Fibroblast of lung (primary cell): Measurements from ENCODE around the gene ZNF800.

Experiments used
- CTCF ChIP-seq, 2 donors: IDR thresholded peaks in 1 of 2; conservative IDR thresholded peaks in 1 of 2; 1 replicate in 1 of 2; 2 replicates in 1 of 2; pipeline ENCODE4 v1.5.1; 2011 to 2012; ENCODE audit warnings: low read length in 2 of 2, control low read depth in 1 of 2, inconsistent platforms in 1 of 2, low read depth in 1 of 2, mild to moderate bottlenecking in 1 of 2
- EZH2 ChIP-seq: IDR thresholded peaks from 2 replicates; pipeline ENCODE4 v1.5.1; 2012; ENCODE audit warnings: low read length, control low read depth, mild to moderate bottlenecking; ENCODE audit errors: missing control alignments

GRCh38 chr7:127404286-127405072, 12.0 kb upstream of the ZNF800 start:
- no peak for TF ChIP-seq CTCF (conservative IDR thresholded peaks at IDR 0.05 in 1 of 2, IDR thresholded peaks at IDR 0.05 in 1 of 2; ENCODE audit: low read depth in 1 of 2, low read length in 2 of 2)
- TF ChIP-seq EZH2 = no peak
